Ishikawa (cell line): ENCODE measurements around the gene TRIM24.

ENCODE experiments used
- CREB1 ChIP-seq: IDR thresholded peaks from 2 replicates; pipeline ENCODE4 v1.6.1; 2012; ENCODE audit warnings: low read depth
- EP300 ChIP-seq: IDR thresholded peaks from 2 replicates; pipeline ENCODE4 v1.6.1; 2012; ENCODE audit warnings: borderline replicate concordance
- TCF12 ChIP-seq: IDR thresholded peaks from 2 replicates; pipeline ENCODE4 v1.6.1; 2012; ENCODE audit warnings: low read depth
- YY1 ChIP-seq: IDR thresholded peaks from 2 replicates; pipeline ENCODE4 v1.6.1; 2012; ENCODE audit warnings: low read depth
- TF ChIP-seq, protein P1 (sequence below): IDR thresholded peaks from 2 replicates; pipeline ENCODE4 v1.6.1; 2012; ENCODE audit warnings: low read depth, mild to moderate bottlenecking
- TF ChIP-seq, protein P2 (sequence below): IDR thresholded peaks from 2 replicates; pipeline ENCODE4 v1.6.1; 2012

DNA sequence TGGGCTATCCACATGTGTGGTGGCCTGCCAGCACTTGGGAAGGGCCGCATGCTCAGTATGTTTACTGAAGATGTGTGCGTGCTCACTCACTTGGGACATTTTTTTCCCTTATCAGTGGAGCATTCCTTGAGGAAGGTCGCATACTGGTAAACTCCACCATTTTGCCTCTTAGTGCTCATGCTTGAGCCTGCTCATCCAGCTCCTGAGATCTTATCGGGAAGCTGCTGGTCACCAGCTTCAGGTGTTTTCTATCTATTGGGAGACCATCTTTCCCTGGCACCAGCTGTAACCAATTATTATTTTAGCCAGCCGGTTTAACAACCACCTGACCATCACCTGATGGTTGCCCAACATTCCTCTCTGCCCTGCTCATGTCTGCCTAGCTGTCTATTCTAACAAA is 35.0 kb upstream of the TRIM24 start:
- no peak for TF ChIP-seq YY1
- TF ChIP-seq CREB1: no peak
- TF ChIP-seq, protein P1, sequence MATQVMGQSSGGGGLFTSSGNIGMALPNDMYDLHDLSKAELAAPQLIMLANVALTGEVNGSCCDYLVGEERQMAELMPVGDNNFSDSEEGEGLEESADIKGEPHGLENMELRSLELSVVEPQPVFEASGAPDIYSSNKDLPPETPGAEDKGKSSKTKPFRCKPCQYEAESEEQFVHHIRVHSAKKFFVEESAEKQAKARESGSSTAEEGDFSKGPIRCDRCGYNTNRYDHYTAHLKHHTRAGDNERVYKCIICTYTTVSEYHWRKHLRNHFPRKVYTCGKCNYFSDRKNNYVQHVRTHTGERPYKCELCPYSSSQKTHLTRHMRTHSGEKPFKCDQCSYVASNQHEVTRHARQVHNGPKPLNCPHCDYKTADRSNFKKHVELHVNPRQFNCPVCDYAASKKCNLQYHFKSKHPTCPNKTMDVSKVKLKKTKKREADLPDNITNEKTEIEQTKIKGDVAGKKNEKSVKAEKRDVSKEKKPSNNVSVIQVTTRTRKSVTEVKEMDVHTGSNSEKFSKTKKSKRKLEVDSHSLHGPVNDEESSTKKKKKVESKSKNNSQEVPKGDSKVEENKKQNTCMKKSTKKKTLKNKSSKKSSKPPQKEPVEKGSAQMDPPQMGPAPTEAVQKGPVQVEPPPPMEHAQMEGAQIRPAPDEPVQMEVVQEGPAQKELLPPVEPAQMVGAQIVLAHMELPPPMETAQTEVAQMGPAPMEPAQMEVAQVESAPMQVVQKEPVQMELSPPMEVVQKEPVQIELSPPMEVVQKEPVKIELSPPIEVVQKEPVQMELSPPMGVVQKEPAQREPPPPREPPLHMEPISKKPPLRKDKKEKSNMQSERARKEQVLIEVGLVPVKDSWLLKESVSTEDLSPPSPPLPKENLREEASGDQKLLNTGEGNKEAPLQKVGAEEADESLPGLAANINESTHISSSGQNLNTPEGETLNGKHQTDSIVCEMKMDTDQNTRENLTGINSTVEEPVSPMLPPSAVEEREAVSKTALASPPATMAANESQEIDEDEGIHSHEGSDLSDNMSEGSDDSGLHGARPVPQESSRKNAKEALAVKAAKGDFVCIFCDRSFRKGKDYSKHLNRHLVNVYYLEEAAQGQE: no peak
- TF ChIP-seq TCF12: no peak
- no peak for TF ChIP-seq EP300
- TF ChIP-seq, protein P2, sequence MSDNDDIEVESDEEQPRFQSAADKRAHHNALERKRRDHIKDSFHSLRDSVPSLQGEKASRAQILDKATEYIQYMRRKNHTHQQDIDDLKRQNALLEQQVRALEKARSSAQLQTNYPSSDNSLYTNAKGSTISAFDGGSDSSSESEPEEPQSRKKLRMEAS: no peak
